H9 (cell line): ENCODE measurements around the gene TMEM9. TPM values are rescaled to one million over a fixed set of nuclear protein-coding genes. Genes with fewer than 3 reads are reported as not detected.

Source experiments
- DNase-seq: peaks from one replicate; pipeline ENCODE4 v3.0.0-alpha.2; 2017
- H2AFZ ChIP-seq: one replicate; pipeline ENCODE4 v1.6.1; 2013; ENCODE audit warnings: mild to moderate bottlenecking, low read length, control low read depth, moderate library complexity
- H2AK5ac ChIP-seq: 2 replicates; pipeline ENCODE4 v1.6.1; 2013; ENCODE audit warnings: low read length, control low read depth, mixed read lengths; ENCODE audit not compliant: insufficient read length
- H2BK120ac ChIP-seq: one replicate; pipeline ENCODE4 v1.6.1; 2013; ENCODE audit warnings: low read depth, mild to moderate bottlenecking, low read length, control low read depth, inconsistent platforms; ENCODE audit not compliant: poor library complexity, severe bottlenecking
- H2BK12ac ChIP-seq: 2 replicates; pipeline ENCODE4 v1.6.1; 2013; ENCODE audit warnings: low read length, control low read depth, mixed read lengths, low read depth; ENCODE audit not compliant: insufficient read length
- H2BK15ac ChIP-seq: 2 replicates; pipeline ENCODE4 v1.6.1; 2013; ENCODE audit warnings: low read depth, low read length, control low read depth
- H2BK20ac ChIP-seq: one replicate; pipeline ENCODE4 v1.6.1; 2013; ENCODE audit warnings: low read depth, mild to moderate bottlenecking, low read length, control low read depth, inconsistent platforms; ENCODE audit not compliant: poor library complexity, severe bottlenecking
- H2BK5ac ChIP-seq: 2 replicates; pipeline ENCODE4 v1.6.1; 2013; ENCODE audit warnings: low read length, control low read depth, mixed read lengths; ENCODE audit not compliant: insufficient read length
- H3K14ac ChIP-seq: 2 replicates; pipeline ENCODE4 v1.6.1; 2013; ENCODE audit warnings: low read length, control low read depth; ENCODE audit not compliant: insufficient read depth
- H3K18ac ChIP-seq: 2 replicates; pipeline ENCODE4 v1.6.1; 2013; ENCODE audit warnings: low read depth, mild to moderate bottlenecking, mixed read lengths, low read length, control low read depth; ENCODE audit not compliant: insufficient read length
- H3K23ac ChIP-seq: 2 replicates; pipeline ENCODE4 v1.6.1; 2013; ENCODE audit warnings: low read length, control low read depth, mixed read lengths, low read depth; ENCODE audit not compliant: insufficient read length
- H3K23me2 ChIP-seq: 2 replicates; pipeline ENCODE4 v1.6.1; 2013; ENCODE audit warnings: low read depth, mild to moderate bottlenecking, mixed read lengths, low read length, control low read depth; ENCODE audit not compliant: insufficient read length, poor library complexity, severe bottlenecking
- H3K27ac ChIP-seq: 2 replicates; pipeline ENCODE4 v1.5.1; 2013; ENCODE audit warnings: low read length, control low read depth, mixed read lengths, low read depth; ENCODE audit not compliant: insufficient read length
- H3K27me3 ChIP-seq: 2 replicates; pipeline ENCODE4 v1.6.1; 2013; ENCODE audit warnings: low read length, control low read depth, inconsistent platforms; ENCODE audit not compliant: insufficient read depth
- H3K4ac ChIP-seq: 2 replicates; pipeline ENCODE4 v1.6.1; 2013; ENCODE audit warnings: low read depth, mild to moderate bottlenecking, control low read depth, inconsistent platforms, low read length, moderate library complexity
- H3K4me1 ChIP-seq: 2 replicates; pipeline ENCODE4 v1.6.1; 2013; ENCODE audit warnings: low read length, control low read depth, inconsistent platforms; ENCODE audit not compliant: insufficient read depth
- H3K4me2 ChIP-seq: 2 replicates; pipeline ENCODE4 v1.6.1; 2013; ENCODE audit warnings: low read length, control low read depth, mixed read lengths; ENCODE audit not compliant: insufficient read length, insufficient read depth
- H3K56ac ChIP-seq: 2 replicates; pipeline ENCODE4 v1.6.1; 2013; ENCODE audit warnings: low read depth, mild to moderate bottlenecking, mixed read lengths, low read length, control low read depth; ENCODE audit not compliant: insufficient read length
- H3K79me1 ChIP-seq: 2 replicates; pipeline ENCODE4 v1.6.1; 2013; ENCODE audit warnings: low read depth, mild to moderate bottlenecking, moderate library complexity, low read length, control low read depth, inconsistent platforms; ENCODE audit not compliant: insufficient read depth, poor library complexity, severe bottlenecking
- H3K79me2 ChIP-seq: 2 replicates; pipeline ENCODE4 v1.6.1; 2013; ENCODE audit warnings: low read length, control low read depth, inconsistent platforms; ENCODE audit not compliant: insufficient read depth
- H3K9ac ChIP-seq: 2 replicates; pipeline ENCODE4 v1.6.1; 2013; ENCODE audit warnings: low read length, control low read depth, mixed read lengths; ENCODE audit not compliant: insufficient read length; ENCODE audit errors: extremely low read depth
- H3K9me3 ChIP-seq: one replicate; pipeline ENCODE4 v1.6.1; 2013; ENCODE audit warnings: low read depth, low read length, inconsistent platforms; ENCODE audit not compliant: control insufficient read depth
- H3T11ph ChIP-seq: one replicate; pipeline ENCODE4 v1.6.1; 2013; ENCODE audit warnings: mild to moderate bottlenecking, low read length, control low read depth, inconsistent platforms
- H4K20me1 ChIP-seq: one replicate; pipeline ENCODE4 v1.6.1; 2013; ENCODE audit not compliant: control insufficient read depth, insufficient read length, insufficient read depth
- H4K5ac ChIP-seq: 2 replicates; pipeline ENCODE4 v1.6.1; 2013; ENCODE audit warnings: low read depth, mild to moderate bottlenecking, mixed read lengths, low read length, control low read depth; ENCODE audit not compliant: insufficient read length
- H4K8ac ChIP-seq: replicated peaks from 2 replicates; pipeline ENCODE4 v1.6.1; 2013; ENCODE audit warnings: low read length, control low read depth, mixed read lengths, low read depth; ENCODE audit not compliant: insufficient read length
- H4K91ac ChIP-seq: 2 replicates; pipeline ENCODE4 v1.6.1; 2013; ENCODE audit warnings: low read depth, mild to moderate bottlenecking, moderate library complexity, mixed read lengths, low read length, control low read depth; ENCODE audit not compliant: insufficient read length
- H3K27ac Mint-ChIP-seq, 3 experiments: 2 replicates in 2 of 3; 3 replicates in 1 of 3; pipeline ENCODE4 v1.8.0; 2020 to 2021; ENCODE audit warnings: mixed read lengths in 3 of 3, mild to moderate bottlenecking in 1 of 3, moderate library complexity in 1 of 3
- H3K27me3 Mint-ChIP-seq: 2 replicates; pipeline ENCODE4 v1.8.0; 2021; ENCODE audit warnings: low read depth, mild to moderate bottlenecking, moderate library complexity, mixed read lengths
- H3K36me3 Mint-ChIP-seq, 3 experiments: 2 replicates in 2 of 3; 3 replicates in 1 of 3; pipeline ENCODE4 v1.8.0; 2020 to 2021; ENCODE audit warnings: low read depth in 3 of 3, mixed read lengths in 3 of 3; ENCODE audit not compliant: insufficient read depth in 1 of 3
- H3K4me1 Mint-ChIP-seq, 2 experiments: 2 replicates each; pipeline ENCODE4 v1.8.0; 2020; ENCODE audit warnings: mixed read lengths in 2 of 2
- H3K4me3 Mint-ChIP-seq, 2 experiments: 2 replicates in 1 of 2; 3 replicates in 1 of 2; pipeline ENCODE4 v1.8.0; 2020 to 2021; ENCODE audit warnings: mild to moderate bottlenecking in 2 of 2, mixed read lengths in 2 of 2, moderate library complexity in 1 of 2
- H3K9me3 Mint-ChIP-seq, 2 experiments: 2 replicates in 1 of 2; 3 replicates in 1 of 2; pipeline ENCODE4 v1.8.0; 2020; ENCODE audit warnings: mild to moderate bottlenecking in 2 of 2, mixed read lengths in 2 of 2, moderate library complexity in 1 of 2
- CTCF ChIP-seq: fragments of 200-600 bp; sonication (generic); conservative IDR thresholded peaks from 3 replicates; pipeline ENCODE4 v1.8.0; 2021; ENCODE audit warnings: antibody characterized with exemption, mild to moderate bottlenecking
- WGBS: extraction: QIAGEN DNeasy Blood & Tissue Kit; methylation state at CpG from one replicate; pipeline ENCODE4 v1.1.7; 2013; ENCODE audit warnings: missing lambda C conversion rate, low lambda C conversion rate, mixed read lengths; ENCODE audit not compliant: insufficient read length; ENCODE audit errors: extremely low coverage; 5-methylcytosine and 5-hydroxymethylcytosine counted together
- total RNA-seq: library from RNA; stranded (reverse); gene quantifications from 2 replicates; pipeline ENCODE4 v1.2.1, GENCODE V29; 2021

TMEM9 gene
- total RNA-seq, 1 experiment from 2014 or later = 93.4 TPM

DNA sequence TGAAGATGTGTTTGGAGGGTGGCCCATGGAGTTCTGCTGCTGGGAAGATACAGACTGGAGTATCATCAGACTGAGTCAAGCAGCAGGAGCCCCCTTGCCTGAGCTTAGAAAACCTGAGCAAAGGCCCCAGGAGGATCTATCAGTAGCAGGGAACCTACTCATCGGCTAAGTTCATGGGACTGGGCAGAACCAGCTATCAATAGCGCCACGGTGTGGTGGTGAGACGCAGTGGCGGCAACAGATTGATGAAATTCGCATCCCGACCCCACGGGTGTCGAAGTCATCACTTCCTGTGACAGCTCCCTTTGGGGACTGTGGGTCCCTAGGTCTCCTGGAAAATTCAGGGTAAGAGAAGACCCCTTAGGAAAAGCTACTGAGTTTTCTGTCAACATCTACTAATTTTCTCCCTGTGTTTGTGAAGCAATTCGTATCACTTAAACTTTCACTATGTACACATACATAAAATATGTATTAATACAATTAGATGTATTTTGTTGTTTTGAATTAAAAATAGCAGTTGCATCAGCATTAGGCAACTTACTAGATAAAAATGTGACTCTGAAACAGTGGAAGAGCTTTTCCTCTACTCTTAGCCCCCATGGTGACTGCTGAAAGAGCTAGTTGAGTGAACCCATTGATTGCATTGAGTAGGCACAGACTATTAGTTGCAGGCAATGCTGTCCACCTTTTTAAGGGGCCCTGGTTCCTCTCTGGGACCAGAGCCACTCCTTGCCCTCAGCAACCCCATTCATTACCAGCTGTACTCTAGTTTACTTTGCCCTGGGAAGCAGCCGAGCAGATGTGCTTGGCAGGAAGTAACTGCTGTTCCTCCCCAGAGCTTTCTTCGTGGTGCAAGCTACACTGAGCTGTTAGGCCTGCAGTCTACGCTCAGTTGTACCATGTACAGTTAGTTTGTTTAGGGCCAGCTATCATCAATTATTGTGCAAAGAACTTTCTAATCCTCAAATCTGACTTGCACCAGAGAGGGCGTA is 34.8 kb downstream of the TMEM9 start:
- Histone ChIP-seq H3K27ac (no peak overlapping the region), H3K27me3 (peaks cover 14% of the 10 kb centered on the region; the same call in 1 of the 2 replicates), H2BK120ac (no peak overlapping the region), H4K20me1 (no peaks in the 10 kb centered on the region), H2AFZ (no peak overlapping the region), H2BK5ac (no peak overlapping the region), H3K23ac (no peak overlapping the region), H4K8ac (no peak overlapping the region), H4K91ac (no peak overlapping the region), H3K56ac (no peak overlapping the region), H2BK12ac (no peak overlapping the region), H3T11ph (no peak overlapping the region), H3K23me2 (peaks cover 5% of the 10 kb centered on the region), H3K14ac (no peak overlapping the region), H2AK5ac (no peak overlapping the region), H3K4me1 (no peaks in the 10 kb centered on the region), H3K18ac (no peak overlapping the region), H2BK15ac (no peak overlapping the region), H3K9ac (no peak overlapping the region), H3K79me2 (no peaks in the 10 kb centered on the region), H4K5ac (no peak overlapping the region), H3K4me2 (no peak overlapping the region), H3K9me3 (no peaks in the 10 kb centered on the region), H2BK20ac (no peak overlapping the region), H3K4ac (no peak overlapping the region), H3K79me1 (no peaks in the 10 kb centered on the region)
- Mint-ChIP-seq H3K27ac (no peak overlapping the region), H3K9me3 (no peaks in the 10 kb centered on the region), H3K36me3 (no peaks in the 10 kb centered on the region), H3K4me3 (no peak overlapping the region), H3K4me1 (peaks cover 6 to 12% of the 10 kb centered on the region in 2 experiments; a peak in 3 of 4 replicates), H3K27me3 (peaks cover 66% of the 10 kb centered on the region)
- peak; percentile 91 for TF ChIP-seq CTCF
- peak; percentile 80 for DNase-seq
- WGBS = no CpG with 5 or more reads among the region's 14 CpGs
